ENCODE results near the gene CDK7. TPM values are rescaled to one million over a fixed set of nuclear protein-coding genes. Genes with fewer than 3 reads are reported as not detected.
"Not testable (repeated sequence)": the region's sequence is repeated elsewhere in the genome, so short reads cannot be mapped to it uniquely, and the experiment has no call there.

The CDK7 gene
- total RNA-seq, 4 donors from 2014 or later = 16.1 to 27.4 (median 23.5) TPM

DNA sequence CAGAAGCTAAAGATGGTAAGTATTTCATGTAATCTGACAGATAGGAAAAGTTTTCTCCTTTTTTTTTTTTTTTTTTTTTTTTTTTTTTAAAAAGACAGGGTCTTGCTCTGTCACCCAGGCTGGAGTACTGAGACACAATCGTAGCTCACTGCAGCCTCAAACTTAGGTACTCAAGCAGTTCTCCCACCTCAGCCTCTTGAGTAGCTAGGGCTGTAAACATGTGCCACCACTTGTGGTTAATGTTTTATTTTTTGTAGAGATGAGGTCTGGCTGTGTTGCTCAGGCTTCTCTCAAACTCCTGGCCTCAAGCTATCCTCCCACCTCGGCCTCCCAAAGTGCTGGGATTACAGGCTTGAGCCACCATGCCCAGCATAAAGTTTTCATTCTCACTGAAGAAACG, 17.8 kb downstream of the CDK7 start:
- no peaks in the 10 kb centered on the region for H3K27me3 ChIP-seq
- TF ChIP-seq, protein P1, sequence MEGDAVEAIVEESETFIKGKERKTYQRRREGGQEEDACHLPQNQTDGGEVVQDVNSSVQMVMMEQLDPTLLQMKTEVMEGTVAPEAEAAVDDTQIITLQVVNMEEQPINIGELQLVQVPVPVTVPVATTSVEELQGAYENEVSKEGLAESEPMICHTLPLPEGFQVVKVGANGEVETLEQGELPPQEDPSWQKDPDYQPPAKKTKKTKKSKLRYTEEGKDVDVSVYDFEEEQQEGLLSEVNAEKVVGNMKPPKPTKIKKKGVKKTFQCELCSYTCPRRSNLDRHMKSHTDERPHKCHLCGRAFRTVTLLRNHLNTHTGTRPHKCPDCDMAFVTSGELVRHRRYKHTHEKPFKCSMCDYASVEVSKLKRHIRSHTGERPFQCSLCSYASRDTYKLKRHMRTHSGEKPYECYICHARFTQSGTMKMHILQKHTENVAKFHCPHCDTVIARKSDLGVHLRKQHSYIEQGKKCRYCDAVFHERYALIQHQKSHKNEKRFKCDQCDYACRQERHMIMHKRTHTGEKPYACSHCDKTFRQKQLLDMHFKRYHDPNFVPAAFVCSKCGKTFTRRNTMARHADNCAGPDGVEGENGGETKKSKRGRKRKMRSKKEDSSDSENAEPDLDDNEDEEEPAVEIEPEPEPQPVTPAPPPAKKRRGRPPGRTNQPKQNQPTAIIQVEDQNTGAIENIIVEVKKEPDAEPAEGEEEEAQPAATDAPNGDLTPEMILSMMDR (IDR thresholded peaks at IDR 0.05) = no peak
- intact Hi-C loops (cut with DNase I) = no loop called here
- 96% methylated on average over 3 of the region's 3 CpGs for WGBS
- no peak overlapping the region for H3K27ac ChIP-seq (replicated peaks in 1 of 4)
- H3K36me3 ChIP-seq = peaks cover 8 to 20% (median 19%) of the 10 kb centered on the region in 4 donors
- DNase-seq (ENCODE audit: extremely low spot score) = no peak
- H3K4me3 ChIP-seq = no peak overlapping the region
- no peaks in the 10 kb centered on the region for H3K9me3 ChIP-seq
- no peaks in the 10 kb centered on the region for H3K4me1 ChIP-seq

DNA sequence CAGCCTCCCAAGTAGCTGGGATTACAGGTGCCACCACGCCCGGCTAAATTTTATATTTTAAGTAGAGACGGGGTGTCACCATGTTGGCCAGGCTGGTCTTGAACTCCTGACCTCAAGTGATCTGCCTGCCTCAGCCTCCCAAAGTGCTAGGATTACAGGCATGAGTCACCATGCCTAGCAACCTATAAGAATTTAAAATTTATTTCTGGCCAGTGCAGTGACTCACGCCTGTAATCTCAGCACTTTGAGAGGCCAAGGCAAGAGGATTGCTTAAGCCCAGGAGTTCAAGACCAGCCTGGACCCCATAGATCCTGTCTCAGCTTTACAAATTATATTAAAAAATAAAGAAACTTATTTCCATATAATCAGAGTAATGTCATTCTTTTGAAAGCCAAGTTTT, 21.3 kb downstream of the CDK7 start:
- H3K4me3 ChIP-seq; H3K27ac ChIP-seq (replicated peaks in 1 of 4); DNase-seq (ENCODE audit: extremely low spot score); intact Hi-C loops (cut with DNase I); H3K4me1 ChIP-seq; H3K9me3 ChIP-seq; H3K27me3 ChIP-seq: not testable (repeated sequence)
- 94% methylated on average over 4 of the region's 4 CpGs for WGBS
- peaks cover 19 to 53% (median 44%) of the 10 kb centered on the region in 4 donors for H3K36me3 ChIP-seq

DNA sequence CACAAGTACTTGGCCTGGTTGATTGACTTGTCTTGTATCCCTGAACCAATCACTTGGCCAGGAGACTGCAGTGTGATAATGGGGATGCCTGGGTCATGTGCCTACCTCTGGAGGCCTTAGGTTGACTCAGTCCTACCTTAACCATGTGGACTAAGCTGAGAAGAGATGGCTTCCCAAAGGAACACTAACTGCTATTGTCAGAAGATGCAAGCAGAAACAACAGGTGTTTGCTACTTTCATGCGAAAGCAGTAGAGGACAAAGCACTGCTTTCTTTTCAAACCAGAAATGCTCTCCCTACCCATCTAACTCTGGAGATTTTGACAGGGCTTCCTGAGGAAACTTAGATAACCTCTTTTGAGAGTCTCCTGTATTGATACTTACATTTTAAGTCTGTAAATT, 22.9 kb downstream of the CDK7 start:
- peaks cover 23 to 68% (median 56%) of the 10 kb centered on the region in 4 donors for H3K36me3 ChIP-seq
- intact Hi-C loops (cut with DNase I) = no loop called here
- TF ChIP-seq, protein P1 (IDR thresholded peaks at IDR 0.05) = no peak
- TF ChIP-seq POLR2AphosphoS5 (IDR thresholded peaks at IDR 0.05) (no peak), EP300 (IDR thresholded peaks at IDR 0.05) (no peak), POLR2A (IDR thresholded peaks at IDR 0.05; ENCODE audit: low read depth) (no peak)

GRCh38 chr5:69261034-69261433, 26.3 kb downstream of the CDK7 start:
- H3K36me3 ChIP-seq = peaks cover 22 to 97% (median 71%) of the 10 kb centered on the region in 4 donors
- TF ChIP-seq, protein P1 (IDR thresholded peaks at IDR 0.05) = no peak
- no peak for TF ChIP-seq POLR2AphosphoS5 (IDR thresholded peaks at IDR 0.05)
- no peak for TF ChIP-seq EP300 (IDR thresholded peaks at IDR 0.05)
- no peak for TF ChIP-seq POLR2A (IDR thresholded peaks at IDR 0.05; ENCODE audit: low read depth)

More for the DNA sequence above, 22.9 kb downstream of the CDK7 start:
- H3K27ac ChIP-seq (replicated peaks in 1 of 4) = no peak overlapping the region
- WGBS = 96% methylated on average over 1 of the region's 1 CpG
- no peaks in the 10 kb centered on the region for H3K27me3 ChIP-seq
- no peak overlapping the region for H3K4me3 ChIP-seq
- no peak for DNase-seq (ENCODE audit: extremely low spot score)
- H3K9me3 ChIP-seq = no peaks in the 10 kb centered on the region
- no peaks in the 10 kb centered on the region for H3K4me1 ChIP-seq

GRCh38 chr5:69265931-69266330, 31.2 kb downstream of the CDK7 start:
- TF ChIP-seq POLR2AphosphoS5 (IDR thresholded peaks at IDR 0.05) (no peak), POLR2A (IDR thresholded peaks at IDR 0.05; ENCODE audit: low read depth) (no peak), EP300 (IDR thresholded peaks at IDR 0.05) (no peak)
- TF ChIP-seq, protein P1 (IDR thresholded peaks at IDR 0.05) = no peak
- intact Hi-C loops (cut with DNase I) = no loop called here
- Histone ChIP-seq H3K36me3 (peaks cover 15 to 93% (median 63%) of the 10 kb centered on the region in 4 donors), H3K27ac (replicated peaks in 1 of 4) (no peak overlapping the region), H3K9me3 (no peaks in the 10 kb centered on the region), H3K27me3 (no peaks in the 10 kb centered on the region), H3K4me1 (peaks cover 0 to 2% (median under 1%) of the 10 kb centered on the region in 4 donors), H3K4me3 (no peak overlapping the region)
- no peak for DNase-seq (ENCODE audit: extremely low spot score)
- 80% methylated on average over 11 of the region's 11 CpGs for WGBS

More at GRCh38 chr5:69261034-69261433, 26.3 kb downstream of the CDK7 start:
- no peaks in the 10 kb centered on the region for H3K9me3 ChIP-seq
- DNase-seq (ENCODE audit: extremely low spot score) = no peak
- H3K4me1 ChIP-seq = no peaks in the 10 kb centered on the region
- H3K27ac ChIP-seq (replicated peaks in 1 of 4) = no peak overlapping the region
- intact Hi-C loops (cut with DNase I) = no loop called here
- H3K27me3 ChIP-seq = no peaks in the 10 kb centered on the region
- 100% methylated on average over 1 of the region's 1 CpG for WGBS
- H3K4me3 ChIP-seq = no peak overlapping the region
